K562 (cell line): ENCODE measurements around the gene LCN15. TPM values are rescaled to one million over a fixed set of nuclear protein-coding genes. Genes with fewer than 3 reads are reported as not detected.

Experiments used
- BCOR ChIP-seq: fragments of 450-650 bp; IDR thresholded peaks from 2 replicates; pipeline ENCODE4 v1.6.1; 2016
- ZNF766 ChIP-seq: fragments of 200-800 bp; sonication (Bioruptor generic); conservative IDR thresholded peaks from 2 replicates; pipeline ENCODE4 v1.6.1; 2016; ENCODE audit warnings: missing genetic modification characterization, missing compliant biosample characterization
- polyA plus RNA-seq, 8 experiments: library from polyadenylated mRNA; depleted of rRNA in 4 of 8; stranded (reverse) in 5 of 8; unstranded in 3 of 8; fragments of >200 nt; fragmentation: Nextera tagmentation in 2 of 8; fragmentation: Illumina TruSeq in 1 of 8; extraction: Ambion mirVana in 2 of 8; extraction: Trizol in 1 of 8; gene quantifications; 2 replicates each; pipeline versions ENCODE4 v1.2.1 to v1.2.3, GENCODE V29; 2011 to 2014; ENCODE audit warnings: inconsistent platforms in 1 of 8, missing spikeins in 1 of 8
- total RNA-seq, 7 experiments: library from RNA; depleted of rRNA in 6 of 7; stranded (reverse); fragments of >200 nt in 6 of 7; fragmentation: Illumina TruSeq in 2 of 7; extraction: Trizol in 2 of 7; gene quantifications; 2 replicates each; pipeline versions ENCODE4 v1.2.1 to v1.2.3, GENCODE V29; 2011 to 2021; ENCODE audit warnings: low replicate concordance in 1 of 7
- TF ChIP-seq, protein P1 (sequence below): fragments of 450-650 bp; IDR thresholded peaks from 2 replicates; pipeline ENCODE4 v1.6.1; 2016; ENCODE audit warnings: mild to moderate bottlenecking, moderate library complexity
- TF ChIP-seq, protein P2 (sequence below), 2 experiments: fragments of 250-450 bp in 1 of 2; fragments of 450-650 bp in 1 of 2; sonication (Bioruptor Pico) in 1 of 2; IDR thresholded peaks; 2 replicates each; pipeline versions ENCODE4 v1.6.1 to v1.8.0; 2016 to 2021; ENCODE audit warnings: mild to moderate bottlenecking in 2 of 2, moderate library complexity in 2 of 2, missing compliant biosample characterization in 1 of 2, missing genetic modification characterization in 1 of 2
- TF ChIP-seq, protein P3 (sequence below): fragments of 450-650 bp; IDR thresholded peaks from 2 replicates; pipeline ENCODE4 v1.6.1; 2018; ENCODE audit not compliant: partially characterized antibody
- TF ChIP-seq, protein P4 (sequence below), 2 experiments: fragments of 200-800 bp in 1 of 2; sonication (Bioruptor generic) in 1 of 2; sonication (generic) in 1 of 2; formaldehyde crosslinking in 1 of 2; IDR thresholded peaks in 1 of 2; conservative IDR thresholded peaks in 1 of 2; 2 replicates each; pipeline versions ENCODE4 v1.5.0 to v1.6.1; 2016 to 2020; ENCODE audit warnings: missing compliant biosample characterization in 1 of 2, missing genetic modification characterization in 1 of 2, missing genetic modification reagents in 1 of 2

The LCN15 gene
- total and polyA plus RNA-seq, 9 of the 15 experiments (the other 6 are each of a cell fraction or from before 2014, with no cell fraction given) = 0.66 TPM; not detected in 8

DNA sequence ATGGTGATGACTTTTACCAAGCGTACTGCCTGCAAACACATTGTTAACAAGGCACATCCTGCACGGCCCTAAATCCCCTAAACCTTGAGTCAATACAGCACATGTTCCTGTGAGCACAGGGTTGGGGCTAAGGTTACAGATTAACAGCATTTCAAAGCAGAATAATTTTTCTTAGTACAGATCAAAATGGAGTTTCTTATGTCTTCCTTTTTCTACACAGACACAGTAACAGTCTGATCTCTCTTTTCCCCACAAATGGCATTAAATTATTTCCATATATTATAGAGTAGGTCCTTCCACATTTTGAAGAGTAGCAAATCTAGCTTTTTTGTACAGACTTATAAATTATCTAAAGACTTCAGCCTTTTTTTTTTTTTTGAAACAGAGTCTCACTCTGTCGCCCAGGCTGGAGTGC, 25.2 kb upstream of the LCN15 start (continued):
- TF ChIP-seq, protein P1, sequence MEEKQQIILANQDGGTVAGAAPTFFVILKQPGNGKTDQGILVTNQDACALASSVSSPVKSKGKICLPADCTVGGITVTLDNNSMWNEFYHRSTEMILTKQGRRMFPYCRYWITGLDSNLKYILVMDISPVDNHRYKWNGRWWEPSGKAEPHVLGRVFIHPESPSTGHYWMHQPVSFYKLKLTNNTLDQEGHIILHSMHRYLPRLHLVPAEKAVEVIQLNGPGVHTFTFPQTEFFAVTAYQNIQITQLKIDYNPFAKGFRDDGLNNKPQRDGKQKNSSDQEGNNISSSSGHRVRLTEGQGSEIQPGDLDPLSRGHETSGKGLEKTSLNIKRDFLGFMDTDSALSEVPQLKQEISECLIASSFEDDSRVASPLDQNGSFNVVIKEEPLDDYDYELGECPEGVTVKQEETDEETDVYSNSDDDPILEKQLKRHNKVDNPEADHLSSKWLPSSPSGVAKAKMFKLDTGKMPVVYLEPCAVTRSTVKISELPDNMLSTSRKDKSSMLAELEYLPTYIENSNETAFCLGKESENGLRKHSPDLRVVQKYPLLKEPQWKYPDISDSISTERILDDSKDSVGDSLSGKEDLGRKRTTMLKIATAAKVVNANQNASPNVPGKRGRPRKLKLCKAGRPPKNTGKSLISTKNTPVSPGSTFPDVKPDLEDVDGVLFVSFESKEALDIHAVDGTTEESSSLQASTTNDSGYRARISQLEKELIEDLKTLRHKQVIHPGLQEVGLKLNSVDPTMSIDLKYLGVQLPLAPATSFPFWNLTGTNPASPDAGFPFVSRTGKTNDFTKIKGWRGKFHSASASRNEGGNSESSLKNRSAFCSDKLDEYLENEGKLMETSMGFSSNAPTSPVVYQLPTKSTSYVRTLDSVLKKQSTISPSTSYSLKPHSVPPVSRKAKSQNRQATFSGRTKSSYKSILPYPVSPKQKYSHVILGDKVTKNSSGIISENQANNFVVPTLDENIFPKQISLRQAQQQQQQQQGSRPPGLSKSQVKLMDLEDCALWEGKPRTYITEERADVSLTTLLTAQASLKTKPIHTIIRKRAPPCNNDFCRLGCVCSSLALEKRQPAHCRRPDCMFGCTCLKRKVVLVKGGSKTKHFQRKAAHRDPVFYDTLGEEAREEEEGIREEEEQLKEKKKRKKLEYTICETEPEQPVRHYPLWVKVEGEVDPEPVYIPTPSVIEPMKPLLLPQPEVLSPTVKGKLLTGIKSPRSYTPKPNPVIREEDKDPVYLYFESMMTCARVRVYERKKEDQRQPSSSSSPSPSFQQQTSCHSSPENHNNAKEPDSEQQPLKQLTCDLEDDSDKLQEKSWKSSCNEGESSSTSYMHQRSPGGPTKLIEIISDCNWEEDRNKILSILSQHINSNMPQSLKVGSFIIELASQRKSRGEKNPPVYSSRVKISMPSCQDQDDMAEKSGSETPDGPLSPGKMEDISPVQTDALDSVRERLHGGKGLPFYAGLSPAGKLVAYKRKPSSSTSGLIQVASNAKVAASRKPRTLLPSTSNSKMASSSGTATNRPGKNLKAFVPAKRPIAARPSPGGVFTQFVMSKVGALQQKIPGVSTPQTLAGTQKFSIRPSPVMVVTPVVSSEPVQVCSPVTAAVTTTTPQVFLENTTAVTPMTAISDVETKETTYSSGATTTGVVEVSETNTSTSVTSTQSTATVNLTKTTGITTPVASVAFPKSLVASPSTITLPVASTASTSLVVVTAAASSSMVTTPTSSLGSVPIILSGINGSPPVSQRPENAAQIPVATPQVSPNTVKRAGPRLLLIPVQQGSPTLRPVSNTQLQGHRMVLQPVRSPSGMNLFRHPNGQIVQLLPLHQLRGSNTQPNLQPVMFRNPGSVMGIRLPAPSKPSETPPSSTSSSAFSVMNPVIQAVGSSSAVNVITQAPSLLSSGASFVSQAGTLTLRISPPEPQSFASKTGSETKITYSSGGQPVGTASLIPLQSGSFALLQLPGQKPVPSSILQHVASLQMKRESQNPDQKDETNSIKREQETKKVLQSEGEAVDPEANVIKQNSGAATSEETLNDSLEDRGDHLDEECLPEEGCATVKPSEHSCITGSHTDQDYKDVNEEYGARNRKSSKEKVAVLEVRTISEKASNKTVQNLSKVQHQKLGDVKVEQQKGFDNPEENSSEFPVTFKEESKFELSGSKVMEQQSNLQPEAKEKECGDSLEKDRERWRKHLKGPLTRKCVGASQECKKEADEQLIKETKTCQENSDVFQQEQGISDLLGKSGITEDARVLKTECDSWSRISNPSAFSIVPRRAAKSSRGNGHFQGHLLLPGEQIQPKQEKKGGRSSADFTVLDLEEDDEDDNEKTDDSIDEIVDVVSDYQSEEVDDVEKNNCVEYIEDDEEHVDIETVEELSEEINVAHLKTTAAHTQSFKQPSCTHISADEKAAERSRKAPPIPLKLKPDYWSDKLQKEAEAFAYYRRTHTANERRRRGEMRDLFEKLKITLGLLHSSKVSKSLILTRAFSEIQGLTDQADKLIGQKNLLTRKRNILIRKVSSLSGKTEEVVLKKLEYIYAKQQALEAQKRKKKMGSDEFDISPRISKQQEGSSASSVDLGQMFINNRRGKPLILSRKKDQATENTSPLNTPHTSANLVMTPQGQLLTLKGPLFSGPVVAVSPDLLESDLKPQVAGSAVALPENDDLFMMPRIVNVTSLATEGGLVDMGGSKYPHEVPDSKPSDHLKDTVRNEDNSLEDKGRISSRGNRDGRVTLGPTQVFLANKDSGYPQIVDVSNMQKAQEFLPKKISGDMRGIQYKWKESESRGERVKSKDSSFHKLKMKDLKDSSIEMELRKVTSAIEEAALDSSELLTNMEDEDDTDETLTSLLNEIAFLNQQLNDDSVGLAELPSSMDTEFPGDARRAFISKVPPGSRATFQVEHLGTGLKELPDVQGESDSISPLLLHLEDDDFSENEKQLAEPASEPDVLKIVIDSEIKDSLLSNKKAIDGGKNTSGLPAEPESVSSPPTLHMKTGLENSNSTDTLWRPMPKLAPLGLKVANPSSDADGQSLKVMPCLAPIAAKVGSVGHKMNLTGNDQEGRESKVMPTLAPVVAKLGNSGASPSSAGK = peak; percentile 37; the same call in 1 of the 2 replicates
- TF ChIP-seq ZNF766 (CRISPR knock-in tag) (peak; percentile 92), BCOR (no peak)
- TF ChIP-seq, protein P2, sequence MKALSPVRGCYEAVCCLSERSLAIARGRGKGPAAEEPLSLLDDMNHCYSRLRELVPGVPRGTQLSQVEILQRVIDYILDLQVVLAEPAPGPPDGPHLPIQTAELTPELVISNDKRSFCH (CRISPR knock-in tag; IDR thresholded peaks at IDR 0.05) = peak; percentile 67; the same call in 1 of the 2 replicates
- TF ChIP-seq, protein P2 (tag; IDR thresholded peaks at IDR 0.05) = peak; percentile 98
- TF ChIP-seq, protein P3, sequence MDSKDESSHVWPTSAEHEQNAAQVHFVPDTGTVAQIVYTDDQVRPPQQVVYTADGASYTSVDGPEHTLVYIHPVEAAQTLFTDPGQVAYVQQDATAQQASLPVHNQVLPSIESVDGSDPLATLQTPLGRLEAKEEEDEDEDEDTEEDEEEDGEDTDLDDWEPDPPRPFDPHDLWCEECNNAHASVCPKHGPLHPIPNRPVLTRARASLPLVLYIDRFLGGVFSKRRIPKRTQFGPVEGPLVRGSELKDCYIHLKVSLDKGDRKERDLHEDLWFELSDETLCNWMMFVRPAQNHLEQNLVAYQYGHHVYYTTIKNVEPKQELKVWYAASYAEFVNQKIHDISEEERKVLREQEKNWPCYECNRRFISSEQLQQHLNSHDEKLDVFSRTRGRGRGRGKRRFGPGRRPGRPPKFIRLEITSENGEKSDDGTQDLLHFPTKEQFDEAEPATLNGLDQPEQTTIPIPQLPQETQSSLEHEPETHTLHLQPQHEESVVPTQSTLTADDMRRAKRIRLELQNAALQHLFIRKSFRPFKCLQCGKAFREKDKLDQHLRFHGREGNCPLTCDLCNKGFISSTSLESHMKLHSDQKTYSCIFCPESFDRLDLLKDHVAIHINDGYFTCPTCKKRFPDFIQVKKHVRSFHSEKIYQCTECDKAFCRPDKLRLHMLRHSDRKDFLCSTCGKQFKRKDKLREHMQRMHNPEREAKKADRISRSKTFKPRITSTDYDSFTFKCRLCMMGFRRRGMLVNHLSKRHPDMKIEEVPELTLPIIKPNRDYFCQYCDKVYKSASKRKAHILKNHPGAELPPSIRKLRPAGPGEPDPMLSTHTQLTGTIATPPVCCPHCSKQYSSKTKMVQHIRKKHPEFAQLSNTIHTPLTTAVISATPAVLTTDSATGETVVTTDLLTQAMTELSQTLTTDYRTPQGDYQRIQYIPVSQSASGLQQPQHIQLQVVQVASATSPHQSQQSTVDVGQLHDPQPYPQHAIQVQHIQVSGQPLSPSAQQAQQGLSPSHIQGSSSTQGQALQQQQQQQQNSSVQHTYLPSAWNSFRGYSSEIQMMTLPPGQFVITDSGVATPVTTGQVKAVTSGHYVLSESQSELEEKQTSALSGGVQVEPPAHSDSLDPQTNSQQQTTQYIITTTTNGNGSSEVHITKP = no peak
- TF ChIP-seq, protein P4, sequence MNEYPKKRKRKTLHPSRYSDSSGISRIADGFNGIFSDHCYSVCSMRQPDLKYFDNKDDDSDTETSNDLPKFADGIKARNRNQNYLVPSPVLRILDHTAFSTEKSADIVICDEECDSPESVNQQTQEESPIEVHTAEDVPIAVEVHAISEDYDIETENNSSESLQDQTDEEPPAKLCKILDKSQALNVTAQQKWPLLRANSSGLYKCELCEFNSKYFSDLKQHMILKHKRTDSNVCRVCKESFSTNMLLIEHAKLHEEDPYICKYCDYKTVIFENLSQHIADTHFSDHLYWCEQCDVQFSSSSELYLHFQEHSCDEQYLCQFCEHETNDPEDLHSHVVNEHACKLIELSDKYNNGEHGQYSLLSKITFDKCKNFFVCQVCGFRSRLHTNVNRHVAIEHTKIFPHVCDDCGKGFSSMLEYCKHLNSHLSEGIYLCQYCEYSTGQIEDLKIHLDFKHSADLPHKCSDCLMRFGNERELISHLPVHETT (CRISPR knock-in tag; conservative IDR thresholded peaks at IDR 0.05 in 1 of 2, IDR thresholded peaks at IDR 0.05 in 1 of 2) = peak in 1 of 2 experiments; percentile 92; a peak in 2 of 4 replicates
